Activated CD8-positive, alpha-beta memory T cell treated with anti-CD3 and anti-CD28 coated beads, Interleukin-2, amount 50 U/mL, for 24 hours (primary cell): ENCODE measurements around the gene CAB39L.

Source experiments
- DNase-seq: peaks from one replicate; pipeline ENCODE4 v3.0.0-alpha.2; 2020; ENCODE audit errors: extremely low read depth

CAB39L gene

GRCh38 chr13:49443704-49444523 lies at the start of gene CAB39L, which contains the start of gene SETDB2:
CAB39L (minus strand) TSS chr13:49444064; CDS start chr13:49382910, 61,154 bp downstream.
SETDB2 (plus strand) TSS chr13:49444274; CDS start chr13:49451894, 7,620 bp downstream.
- DNase-seq = peak; percentile 96

- DNase-seq = no peak
These were observed 44.7 kb upstream of the CAB39L start for GRCh38 chr13:49488563-49488962.

- no peak for DNase-seq
These were observed 37.9 kb upstream of the CAB39L start for GRCh38 chr13:49481788-49482187.

- no peak for DNase-seq
These were observed 32.7 kb upstream of the CAB39L start for GRCh38 chr13:49476529-49476928.

GRCh38 chr13:49472186-49472585 lies 28.3 kb upstream of the CAB39L start:
- no peak for DNase-seq

GRCh38 chr13:49466292-49466838 lies 22.5 kb upstream of the CAB39L start:
- no peak for DNase-seq

- no peak for DNase-seq
These were observed 20.9 kb upstream of the CAB39L start for GRCh38 chr13:49464621-49465325.

- DNase-seq = no peak
These were observed 20.2 kb upstream of the CAB39L start for GRCh38 chr13:49464085-49464484.

GRCh38 chr13:49459580-49459979 lies 15.7 kb upstream of the CAB39L start:
- DNase-seq = no peak

GRCh38 chr13:49457221-49457620 lies 13.4 kb upstream of the CAB39L start:
- DNase-seq = no peak

GRCh38 chr13:49456156-49456555 lies 12.3 kb upstream of the CAB39L start:
- no peak for DNase-seq

GRCh38 chr13:49455007-49455398 lies 11.1 kb upstream of the CAB39L start:
- no peak for DNase-seq

GRCh38 chr13:49454388-49455006 lies 10.6 kb upstream of the CAB39L start:
- DNase-seq = no peak

GRCh38 chr13:49453465-49453864 lies 9.6 kb upstream of the CAB39L start:
- no peak for DNase-seq

- no peak for DNase-seq
These were observed 9.0 kb upstream of the CAB39L start for GRCh38 chr13:49452725-49453457.

- no peak for DNase-seq
These were observed 6.4 kb upstream of the CAB39L start for GRCh38 chr13:49450105-49450819.

GRCh38 chr13:49448753-49449152 lies 4.9 kb upstream of the CAB39L start:
- DNase-seq = no peak

GRCh38 chr13:49446473-49446872 lies 2.6 kb upstream of the CAB39L start:
- no peak for DNase-seq

- DNase-seq = peak; percentile 4
These were observed 896 bp upstream of the CAB39L start for GRCh38 chr13:49444524-49445395.

- no peak for DNase-seq
These were observed 534 bp downstream of the CAB39L start for GRCh38 chr13:49443357-49443703.
